ENCODE results near the gene FBXO24.
A peak's percentile ranks its signal among the peaks of the same experiment; 100 is the strongest.
"Not testable (repeated sequence)": the region's sequence is repeated elsewhere in the genome, so short reads cannot be mapped to it uniquely, and the experiment has no call there.

The FBXO24 gene

GRCh38 chr7:100586266-100587025, at the start of gene FBXO24:
Gene FBXO24, plus strand, starts transcription at chr7:100586328. Its CDS starts 298 bp downstream, at chr7:100586626.
- peak; percentile 100 for DNase-seq

GRCh38 chr7:100536695-100537094, 49.4 kb upstream of the FBXO24 start:
- not testable (repeated sequence) for DNase-seq

- DNase-seq: no peak
Measured at GRCh38 chr7:100538348-100538653, 47.8 kb upstream of the FBXO24 start.

- DNase-seq: peak; percentile 100
Measured at GRCh38 chr7:100538654-100539435, 47.3 kb upstream of the FBXO24 start, which contains the start of gene AGFG2. Gene AGFG2, plus strand, starts transcription at chr7:100539203. Its CDS starts 144 bp downstream, at chr7:100539347.

- no peak for DNase-seq
Measured at GRCh38 chr7:100539436-100540006, 46.6 kb upstream of the FBXO24 start.

- DNase-seq: no peak
Measured at GRCh38 chr7:100540073-100540723, 45.9 kb upstream of the FBXO24 start.

- not testable (repeated sequence) for DNase-seq
Measured at GRCh38 chr7:100541309-100541708, 44.8 kb upstream of the FBXO24 start.

GRCh38 chr7:100543586-100543985, 42.5 kb upstream of the FBXO24 start:
- DNase-seq: no peak

GRCh38 chr7:100544386-100544785, 41.7 kb upstream of the FBXO24 start:
- no peak for DNase-seq

GRCh38 chr7:100544967-100545359, 41.2 kb upstream of the FBXO24 start:
- DNase-seq: no peak

GRCh38 chr7:100545360-100546128, 40.6 kb upstream of the FBXO24 start:
- peak; percentile 38 for DNase-seq

- DNase-seq: no peak
Measured at GRCh38 chr7:100546129-100546925, 39.8 kb upstream of the FBXO24 start.

GRCh38 chr7:100546926-100547800, 39.0 kb upstream of the FBXO24 start:
- no peak for DNase-seq

GRCh38 chr7:100547872-100548271, 38.3 kb upstream of the FBXO24 start:
- no peak for DNase-seq

GRCh38 chr7:100548446-100548845, 37.7 kb upstream of the FBXO24 start:
- DNase-seq: not testable (repeated sequence)

GRCh38 chr7:100552532-100552931, 33.6 kb upstream of the FBXO24 start:
- DNase-seq: no peak

GRCh38 chr7:100553032-100553431, 33.1 kb upstream of the FBXO24 start:
- DNase-seq: no peak

- DNase-seq: no peak
Measured at GRCh38 chr7:100555701-100556100, 30.4 kb upstream of the FBXO24 start.

GRCh38 chr7:100556541-100556940, 29.6 kb upstream of the FBXO24 start:
- no peak for DNase-seq

- DNase-seq: no peak
Measured at GRCh38 chr7:100559127-100559526, 27.0 kb upstream of the FBXO24 start.

All from eye (tissue), 1 donor.